Measurements from ENCODE around the gene TLE7.

TLE7 gene

DNA sequence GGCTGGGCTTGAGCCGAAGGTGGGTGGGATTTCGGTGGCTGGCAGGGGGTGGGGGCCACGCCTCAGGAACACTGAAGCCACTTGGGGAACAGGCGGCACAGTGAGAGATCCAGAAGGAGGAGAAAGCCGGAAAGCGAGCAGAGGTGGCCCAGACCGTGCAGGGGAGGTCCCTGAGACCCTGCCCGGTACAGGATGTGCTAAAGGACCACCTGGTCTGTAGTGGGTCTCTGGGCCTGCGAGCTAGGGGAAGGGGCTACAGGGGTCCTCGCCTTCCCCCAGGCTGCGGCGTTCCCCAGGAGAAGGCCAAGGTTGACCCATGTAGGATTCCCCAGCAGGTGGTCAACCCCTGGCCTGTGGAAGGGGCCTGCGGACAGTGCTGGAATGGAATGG, at the start of gene TLE7:
TLE7 (minus strand) TSS at position 4 of the 390 bp plus-strand sequence. CDS start 8,730 bp downstream, outside the sequence.
- no peak for TF ChIP-seq CTCF (IDR thresholded peaks at IDR 0.05; ENCODE audit: insufficient read depth, low read depth, low read length, missing control alignments)
- H3K4me3 ChIP-seq (ENCODE audit: low read depth, low read length): no peak within 1 kb of the TSS
- no peak for DNase-seq (ENCODE audit: low read depth)

- no peak for DNase-seq (ENCODE audit: low read depth)
- H3K4me3 ChIP-seq (ENCODE audit: low read depth, low read length): no peak overlapping the region
- no peak for TF ChIP-seq CTCF (IDR thresholded peaks at IDR 0.05; ENCODE audit: insufficient read depth, low read depth, low read length, missing control alignments)
These were observed 49.2 kb upstream of the TLE7 start for GRCh38 chr16:71491054-71491453.

GRCh38 chr16:71490361-71490760, 48.5 kb upstream of the TLE7 start:
- TF ChIP-seq CTCF (IDR thresholded peaks at IDR 0.05; ENCODE audit: insufficient read depth, low read depth, low read length, missing control alignments): no peak
- H3K4me3 ChIP-seq (ENCODE audit: low read depth, low read length): no peak overlapping the region
- DNase-seq (ENCODE audit: low read depth): no peak

DNA sequence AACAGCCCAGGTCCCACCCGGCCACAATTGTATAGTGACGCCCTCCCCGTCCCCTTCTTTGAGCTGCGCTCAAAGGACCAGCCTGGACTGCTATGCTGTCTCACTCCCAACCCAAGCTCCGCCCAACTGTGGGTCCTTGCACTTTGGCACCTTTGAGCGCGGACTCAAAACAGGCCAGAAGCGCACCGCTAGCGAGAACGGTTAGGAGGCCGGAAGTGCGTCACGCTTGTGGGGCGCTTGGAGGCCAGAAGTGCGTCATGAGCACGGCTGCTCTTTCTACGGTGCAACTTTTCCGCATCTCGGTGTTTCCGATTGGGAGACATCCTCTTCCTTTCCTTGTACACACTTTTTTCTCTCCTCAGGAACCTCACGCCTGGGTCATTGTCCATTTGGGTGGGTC, 47.3 kb upstream of the TLE7 start, which contains the start of gene ZNF19:
ZNF19 (minus strand) TSS at position 203 of the 400 bp plus-strand sequence. CDS start 7,210 bp downstream, outside the sequence.
- DNase-seq (ENCODE audit: low read depth): no peak

DNA sequence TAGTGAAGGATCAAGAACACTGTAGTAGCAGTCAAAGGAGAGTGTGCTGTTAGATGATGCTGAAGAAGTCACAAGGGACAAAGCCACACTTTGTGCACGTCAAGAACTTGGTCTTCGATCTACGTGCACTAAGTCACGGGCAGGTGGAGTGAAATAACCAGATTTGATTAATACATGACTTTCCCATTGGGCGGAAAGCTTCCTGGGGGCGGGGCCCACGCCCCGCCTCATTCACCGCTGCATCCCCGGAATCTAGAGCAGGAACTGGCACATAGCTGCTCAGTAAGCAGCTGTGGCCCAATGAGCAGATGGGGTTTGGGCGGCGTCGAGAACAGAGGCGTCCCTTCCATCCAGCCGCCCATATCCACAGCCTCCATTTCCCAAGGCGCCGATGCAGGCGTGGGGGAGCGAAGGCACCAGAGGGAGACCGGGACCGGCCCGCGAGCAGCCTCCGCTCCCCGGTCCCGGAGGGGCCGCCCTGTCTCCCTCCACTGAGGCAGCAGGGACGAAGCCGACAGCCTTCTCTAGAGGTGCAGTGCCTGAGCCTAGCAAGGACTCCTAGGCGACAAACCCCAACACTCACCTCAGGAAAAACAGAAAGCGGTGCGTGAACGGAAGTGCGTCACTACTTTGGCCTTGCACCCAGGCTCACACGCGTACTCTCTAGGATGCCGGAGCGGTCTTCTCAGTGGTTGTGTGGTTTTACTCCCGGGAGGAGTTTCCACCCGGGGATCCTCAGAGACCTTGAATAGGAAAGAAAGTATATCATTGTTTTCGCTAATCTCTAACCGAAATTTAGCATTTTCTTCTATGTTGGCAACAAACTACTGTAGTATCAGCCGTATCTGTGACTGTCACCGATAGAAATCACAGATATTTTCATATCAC, 42.4 kb upstream of the TLE7 start:
- H3K4me3 ChIP-seq (ENCODE audit: low read depth, low read length): peak overlapping the region; percentile 75
- TF ChIP-seq CTCF (IDR thresholded peaks at IDR 0.05; ENCODE audit: insufficient read depth, low read depth, low read length, missing control alignments): no peak
- DNase-seq (ENCODE audit: low read depth): peak; percentile 92

More for the DNA sequence above, 47.3 kb upstream of the TLE7 start, which contains the start of gene ZNF19:
- H3K4me3 ChIP-seq (ENCODE audit: low read depth, low read length): no peak within 1 kb of the TSS
- TF ChIP-seq CTCF (IDR thresholded peaks at IDR 0.05; ENCODE audit: insufficient read depth, low read depth, low read length, missing control alignments): no peak

DNA sequence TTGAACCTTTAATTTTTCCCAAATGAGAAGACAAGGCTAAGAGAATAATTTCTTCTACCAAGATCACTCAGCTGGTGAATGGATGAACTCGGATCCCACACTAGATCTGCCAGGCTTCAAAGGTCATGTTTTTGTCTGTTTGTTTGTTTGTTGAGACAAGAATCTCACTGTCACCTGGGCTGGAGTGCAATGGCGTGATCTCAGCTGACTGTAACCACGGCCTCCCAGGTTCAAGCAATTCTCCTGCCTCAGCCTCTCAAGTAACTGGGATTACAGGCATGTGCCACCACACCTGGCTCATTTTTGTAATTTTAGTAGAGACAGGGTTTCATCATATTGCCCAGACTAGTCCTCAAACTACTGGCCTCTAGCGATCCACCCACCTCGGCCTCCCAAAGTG, 40.7 kb upstream of the TLE7 start:
- TF ChIP-seq CTCF (IDR thresholded peaks at IDR 0.05; ENCODE audit: insufficient read depth, low read depth, low read length, missing control alignments): no peak
- no peak for DNase-seq (ENCODE audit: low read depth)
- no peak overlapping the region for H3K4me3 ChIP-seq (ENCODE audit: low read depth, low read length)
